Measurements from ENCODE around the gene AIG1. TPM values are rescaled to one million over a fixed set of nuclear protein-coding genes. Genes with fewer than 3 reads are reported as not detected.

The AIG1 gene
- total RNA-seq, 1 experiment from 2014 or later: 51.1 TPM

GRCh38 chr6:143060354-143060805 is 309 bp upstream of the AIG1 start (continued):
- TF ChIP-seq EGR1 (IDR thresholded peaks at IDR 0.05; ENCODE audit: low read depth) (no peak; the same call in 1 of the 2 replicates), ZNF274 (IDR thresholded peaks at IDR 0.05; ENCODE audit: low read depth, low read length) (no peak), EZH2phosphoT487 (IDR thresholded peaks at IDR 0.05; ENCODE audit: borderline replicate concordance) (no peak), EZH2 (IDR thresholded peaks at IDR 0.05) (no peak), YY1 (IDR thresholded peaks at IDR 0.05; ENCODE audit: extremely low read depth, insufficient replicate concordance, low read depth, low read length) (no peak), SP1 (IDR thresholded peaks at IDR 0.05; ENCODE audit: low read depth) (peak; percentile 64), POLR2A (IDR thresholded peaks at IDR 0.05; ENCODE audit: borderline replicate concordance, extremely low read depth, insufficient read depth, insufficient read length) (no peak), SIN3A (IDR thresholded peaks at IDR 0.05; ENCODE audit: low read depth) (peak; percentile 74), SRF (IDR thresholded peaks at IDR 0.05; ENCODE audit: low read depth) (no peak), ZFX (IDR thresholded peaks at IDR 0.05) (no peak)

- BruUV-seq (replicated peaks): TSS peak; percentile 62
- Histone ChIP-seq H4K20me1 (ENCODE audit: insufficient read depth) (no peaks in the 10 kb centered on the region), H3K27me3 (ENCODE audit: insufficient read depth, low read length) (no peaks in the 10 kb centered on the region), H2AFZ (ENCODE audit: low read depth, low read length, poor library complexity, severe bottlenecking) (no peak overlapping the region), H3K9me2 (ENCODE audit: insufficient read depth) (no peaks in the 10 kb centered on the region), H3K9ac (ENCODE audit: low read length) (peak overlapping the region; percentile 80), H3K79me2 (ENCODE audit: insufficient read depth, low read length) (0 out of 2 replicates have a peak, but pooled peaks cover 8% of the 10 kb centered on the region), H3K4me1 (ENCODE audit: control insufficient read depth in 1 of 2, insufficient read depth in 2 of 2, low read length in 2 of 2) (peaks cover 8 to 38% of the 10 kb centered on the region in 2 experiments; a peak in 3 of 4 replicates), H3K9me3 (ENCODE audit: control insufficient read depth in 1 of 2, insufficient read depth in 1 of 2, low read depth in 1 of 2, low read length in 2 of 2) (no peaks in the 10 kb centered on the region), H3K27ac (ENCODE audit: low read depth, low read length) (no peak overlapping the region), H3K4me3 (replicated peaks in 1 of 2; ENCODE audit: low read depth in 1 of 2, low read length in 2 of 2) (peak overlapping the region; percentile 73 to 74), H3K36me3 (ENCODE audit: control insufficient read depth in 1 of 2, insufficient read depth in 2 of 2, low read length in 2 of 2) (no peaks in the 10 kb centered on the region), H3K4me2 (ENCODE audit: low read length) (peak overlapping the region; percentile 89)
- POLR2A ChIA-PET: no interaction called here
- intact Hi-C loops (cut with micrococcal nuclease): loop anchor here (2.0 kb wide), 1 partner anchor 115 kb away; no protein-coding TSS in a partner anchor
- TF ChIP-seq FOSL1 (IDR thresholded peaks at IDR 0.05; ENCODE audit: low read depth) (no peak), EZH2phosphoT487 (IDR thresholded peaks at IDR 0.05; ENCODE audit: borderline replicate concordance) (no peak), JUND (IDR thresholded peaks at IDR 0.05) (no peak), YY1 (IDR thresholded peaks at IDR 0.05; ENCODE audit: extremely low read depth, insufficient replicate concordance, low read depth, low read length) (no peak), SRF (IDR thresholded peaks at IDR 0.05; ENCODE audit: low read depth) (no peak), SP1 (IDR thresholded peaks at IDR 0.05; ENCODE audit: low read depth) (no peak), POLR2AphosphoS5 (IDR thresholded peaks at IDR 0.05; ENCODE audit: low read depth, low read length) (no peak), CBX3 (IDR thresholded peaks at IDR 0.05; ENCODE audit: low read depth) (no peak), ZFX (IDR thresholded peaks at IDR 0.05) (no peak), ZNF274 (IDR thresholded peaks at IDR 0.05; ENCODE audit: low read depth, low read length) (no peak), POLR2A (IDR thresholded peaks at IDR 0.05; ENCODE audit: borderline replicate concordance, extremely low read depth, insufficient read depth, insufficient read length) (no peak), EZH2 (IDR thresholded peaks at IDR 0.05) (no peak), ELF1 (IDR thresholded peaks at IDR 0.05; ENCODE audit: borderline replicate concordance, low read depth) (no peak), REST (IDR thresholded peaks at IDR 0.05; ENCODE audit: low read depth) (no peak)
- RAD21 ChIA-PET (ENCODE audit: low non-redundant PET in 1 of 2, low total read pairs in 2 of 2, uncharacterized antibody in 2 of 2, unreplicated experiment in 2 of 2): interaction anchor here in 1 of 2 experiments (0.7 kb wide), 1 partner anchor 270 kb away, joined by 4 read pairs; no protein-coding TSS in a partner anchor
- DNase-seq (ENCODE audit: low read depth, low spot score) (no peak), ATAC-seq (no peak)
- CTCF ChIA-PET: no interaction called here
Measured at GRCh38 chr6:143061597-143062385, 1.1 kb downstream of the AIG1 start.
